H1 (cell line): Measurements from ENCODE around the gene FRMD3. TPM values are rescaled to one million over a fixed set of nuclear protein-coding genes. Genes with fewer than 3 reads are reported as not detected.

Experiments
- CTCF ChIA-PET: fragments of 300-600 bp; sonication (Branson Sonifier 250); formaldehyde crosslinking; loops from one replicate; lab custom pipeline; 2021; ENCODE audit not compliant: partially characterized antibody; lab: Charles Lee
- POLR2A ChIA-PET: fragments of 300-600 bp; sonication (Branson Sonifier 250); formaldehyde crosslinking; loops from one replicate; lab custom pipeline; 2021; ENCODE audit warnings: inconsistent platforms; ENCODE audit not compliant: partially characterized antibody; lab: Charles Lee
- DNase-seq, 2 experiments: peaks; one replicate each; pipeline versions ENCODE4 v3.0.0 to v3.0.0-alpha.2; 2010 to 2022; ENCODE audit warnings: low spot score in 2 of 2, low read depth in 1 of 2, mixed read lengths in 1 of 2
- FAIRE-seq: peaks from 2 replicates; lab custom pipeline; 2011; peaks lifted over from hg19 to GRCh38; lab: Jason Lieb, UNC
- H2AFZ ChIP-seq: 2 replicates; pipeline ENCODE4 v1.8.1; 2012; ENCODE audit warnings: low read length, inconsistent platforms
- H2AK5ac ChIP-seq: 2 replicates; pipeline ENCODE4 v1.6.1; 2013; ENCODE audit warnings: low read depth, low read length
- H2BK120ac ChIP-seq: replicated peaks from 2 replicates; pipeline ENCODE3; 2013; ENCODE audit warnings: low read depth, low read length, inconsistent platforms
- H2BK12ac ChIP-seq: 2 replicates; pipeline ENCODE4 v1.6.1; 2013; ENCODE audit warnings: low read depth, low read length
- H2BK15ac ChIP-seq: 2 replicates; pipeline ENCODE4 v1.6.1; 2013; ENCODE audit warnings: low read length
- H2BK20ac ChIP-seq: 2 replicates; pipeline ENCODE4 v1.6.1; 2013; ENCODE audit warnings: low read length
- H2BK5ac ChIP-seq: 2 replicates; pipeline ENCODE4 v1.6.1; 2013; ENCODE audit warnings: low read depth, low read length
- H3K14ac ChIP-seq: 2 replicates; pipeline ENCODE4 v1.6.1; 2013; ENCODE audit warnings: inconsistent platforms; ENCODE audit not compliant: insufficient read length
- H3K18ac ChIP-seq: 2 replicates; pipeline ENCODE4 v1.6.1; 2013; ENCODE audit warnings: low read length; ENCODE audit errors: extremely low read depth
- H3K23ac ChIP-seq: 2 replicates; pipeline ENCODE4 v1.6.1; 2013; ENCODE audit warnings: inconsistent platforms; ENCODE audit not compliant: insufficient read length
- H3K23me2 ChIP-seq: 2 replicates; pipeline ENCODE4 v1.6.1; 2013; ENCODE audit warnings: low read depth, low read length
- H3K27ac ChIP-seq: 2 replicates; pipeline ENCODE4 v1.6.1; 2011; ENCODE audit warnings: low read depth, low read length, inconsistent platforms
- H3K27me3 ChIP-seq, 4 experiments: replicated peaks in 1 of 4; 1 replicate in 1 of 4; 2 replicates in 3 of 4; pipeline versions ENCODE4 v1.6.1 to v1.8.1; 2011 to 2013; ENCODE audit warnings: low read length in 3 of 4, mild to moderate bottlenecking in 3 of 4, inconsistent platforms in 2 of 4, mixed read lengths in 2 of 4, moderate library complexity in 1 of 4; ENCODE audit not compliant: control insufficient read depth in 3 of 4, insufficient read depth in 3 of 4; ENCODE audit errors: extremely low read depth in 1 of 4
- H3K36me3 ChIP-seq, 4 experiments: 2 replicates each; pipeline versions ENCODE4 v1.6.1 to v1.8.1; 2011 to 2013; ENCODE audit warnings: mild to moderate bottlenecking in 4 of 4, low read length in 3 of 4, moderate library complexity in 2 of 4, control low read depth in 1 of 4, inconsistent platforms in 1 of 4; ENCODE audit not compliant: insufficient read depth in 4 of 4, control insufficient read depth in 2 of 4
- H3K4ac ChIP-seq: replicated peaks from 2 replicates; pipeline ENCODE3; 2013; ENCODE audit warnings: low read length, low read depth, mixed read lengths, inconsistent platforms; ENCODE audit not compliant: insufficient read length
- H3K4me1 ChIP-seq, 4 experiments: replicated peaks in 1 of 4; 1 replicate in 1 of 4; 2 replicates in 3 of 4; pipeline versions ENCODE4 v1.6.1 to v1.8.1; 2011 to 2013; ENCODE audit warnings: low read length in 3 of 4, inconsistent platforms in 2 of 4, mixed read lengths in 1 of 4; ENCODE audit not compliant: insufficient read depth in 4 of 4, control insufficient read depth in 3 of 4
- H3K4me2 ChIP-seq, 2 experiments: 2 replicates each; pipeline versions ENCODE4 v1.6.1 to v1.8.1; 2011 to 2013; ENCODE audit warnings: low read depth in 2 of 2, low read length in 2 of 2, control low read depth in 1 of 2, inconsistent platforms in 1 of 2, mild to moderate bottlenecking in 1 of 2; ENCODE audit not compliant: insufficient read depth in 1 of 2
- H3K4me3 ChIP-seq, 4 experiments: fragments of 200-600, 300-600 bp in 1 of 4; sonication (generic), shearing (Covaris generic), sonication (Bioruptor Twin) in 1 of 4; 2 replicates each; pipeline versions ENCODE4 v1.5.1 to v1.8.1; 2011 to 2016; ENCODE audit warnings: low read length in 4 of 4, low read depth in 3 of 4, control low read depth in 2 of 4, inconsistent platforms in 2 of 4, mild to moderate bottlenecking in 2 of 4, mixed read lengths in 1 of 4, moderate library complexity in 1 of 4; ENCODE audit not compliant: insufficient read depth in 2 of 4; ENCODE audit errors: extremely low read depth in 1 of 4
- H3K56ac ChIP-seq: replicated peaks from 2 replicates; pipeline ENCODE3; 2013; ENCODE audit warnings: low read depth, mild to moderate bottlenecking, mixed read lengths, low read length, inconsistent platforms; ENCODE audit not compliant: insufficient read length
- H3K79me1 ChIP-seq: 2 replicates; pipeline ENCODE4 v1.6.1; 2013; ENCODE audit warnings: low read depth, low read length, control low read depth
- H3K79me2 ChIP-seq, 2 experiments: 2 replicates each; pipeline versions ENCODE4 v1.6.1 to v1.8.1; 2012 to 2013; ENCODE audit warnings: low read length in 2 of 2, mild to moderate bottlenecking in 2 of 2, inconsistent platforms in 1 of 2; ENCODE audit not compliant: insufficient read depth in 2 of 2, control insufficient read depth in 1 of 2
- H3K9ac ChIP-seq, 4 experiments: replicated peaks in 1 of 4; 1 replicate in 1 of 4; 2 replicates in 3 of 4; pipeline versions ENCODE4 v1.6.1 to v1.8.1; 2011 to 2013; ENCODE audit warnings: low read depth in 3 of 4, low read length in 3 of 4, control low read depth in 2 of 4, mild to moderate bottlenecking in 2 of 4, moderate library complexity in 2 of 4, inconsistent platforms in 1 of 4; ENCODE audit errors: extremely low read depth in 1 of 4
- H3K9me3 ChIP-seq, 2 experiments: 2 replicates each; pipeline versions ENCODE4 v1.6.1 to v1.8.1; 2012 to 2013; ENCODE audit warnings: mild to moderate bottlenecking in 2 of 2, moderate library complexity in 2 of 2, control low read depth in 1 of 2, inconsistent platforms in 1 of 2, low read depth in 1 of 2, low read length in 1 of 2, mixed read lengths in 1 of 2; ENCODE audit not compliant: insufficient read depth in 2 of 2
- H4K20me1 ChIP-seq, 2 experiments: replicated peaks in 1 of 2; 2 replicates each; pipeline versions ENCODE3 to v1.8.1; 2011 to 2013; ENCODE audit warnings: inconsistent platforms in 2 of 2, low read length in 2 of 2, mild to moderate bottlenecking in 1 of 2; ENCODE audit not compliant: insufficient read depth in 2 of 2, control insufficient read depth in 1 of 2
- H4K5ac ChIP-seq: 2 replicates; pipeline ENCODE4 v1.6.1; 2013; ENCODE audit warnings: low read length, low read depth, mixed read lengths, inconsistent platforms; ENCODE audit not compliant: insufficient read length
- H4K8ac ChIP-seq: 2 replicates; pipeline ENCODE4 v1.8.0; 2013; ENCODE audit warnings: mild to moderate bottlenecking, moderate library complexity, low read length, inconsistent platforms; ENCODE audit not compliant: insufficient read depth; ENCODE audit errors: extremely low read depth
- H4K91ac ChIP-seq: replicated peaks from 2 replicates; pipeline ENCODE3; 2013; ENCODE audit warnings: low read length, mixed read lengths, inconsistent platforms; ENCODE audit not compliant: insufficient read length
- BRCA1 ChIP-seq: IDR thresholded peaks from 2 replicates; pipeline ENCODE4 v1.6.1; 2012; ENCODE audit warnings: low read depth, low read length, improper control_type of control experiment
- E2F6 ChIP-seq: IDR thresholded peaks from 2 replicates; pipeline ENCODE4 v1.6.1; 2012; ENCODE audit warnings: inconsistent platforms
- RXRA ChIP-seq: IDR thresholded peaks from 2 replicates; pipeline ENCODE4 v1.6.1; 2011; ENCODE audit warnings: low read depth, mild to moderate bottlenecking, low read length, moderate library complexity; ENCODE audit not compliant: insufficient read depth
- TBP ChIP-seq: IDR thresholded peaks from 2 replicates; pipeline ENCODE4 v1.6.1; 2011; ENCODE audit warnings: low read depth, low read length, improper control_type of control experiment
- WGBS, 2 experiments: shearing (Covaris generic) in 1 of 2; methylation state at CpG; one replicate each; pipeline versions ENCODE4 v1.1.6 to v1.1.7; 2013 to 2015; ENCODE audit warnings: low lambda C conversion rate in 2 of 2, mixed read lengths in 2 of 2, inconsistent platforms in 1 of 2, low coverage in 1 of 2, missing lambda C conversion rate in 1 of 2; ENCODE audit not compliant: insufficient replicate concordance in 2 of 2, insufficient coverage in 1 of 2, insufficient read length in 1 of 2; ENCODE audit errors: extremely low coverage in 1 of 2, missing lambda C conversion rate in 1 of 2; 5-methylcytosine and 5-hydroxymethylcytosine counted together
- polyA plus RNA-seq, 7 experiments: library from polyadenylated mRNA; depleted of rRNA in 3 of 7; stranded (reverse) in 5 of 7; unstranded in 2 of 7; fragments of >200 nt in 5 of 7; fragments of 200-250 nt in 2 of 7; gene quantifications; 1 replicate in 5 of 7; 2 replicates in 1 of 7; 4 replicates in 1 of 7; pipeline versions ENCODE4 v1.2.1 to v1.2.3, GENCODE V29; 2011 to 2013; ENCODE audit warnings: missing spikeins in 2 of 7, mixed read lengths in 2 of 7
- total RNA-seq: library from RNA; stranded (reverse); fragmentation: NEBNext Ultra II Directional; extraction: Animal tissue kit (Norgen Biotek cat#: 25700); gene quantifications from 2 replicates; pipeline ENCODE4 v1.2.1, GENCODE V29; 2021

FRMD3 gene
- total and polyA plus RNA-seq, 2 of the 8 experiments (the other 6 are each of a cell fraction or from before 2014, with no cell fraction given) = 0.15 to 1.4 TPM

DNA sequence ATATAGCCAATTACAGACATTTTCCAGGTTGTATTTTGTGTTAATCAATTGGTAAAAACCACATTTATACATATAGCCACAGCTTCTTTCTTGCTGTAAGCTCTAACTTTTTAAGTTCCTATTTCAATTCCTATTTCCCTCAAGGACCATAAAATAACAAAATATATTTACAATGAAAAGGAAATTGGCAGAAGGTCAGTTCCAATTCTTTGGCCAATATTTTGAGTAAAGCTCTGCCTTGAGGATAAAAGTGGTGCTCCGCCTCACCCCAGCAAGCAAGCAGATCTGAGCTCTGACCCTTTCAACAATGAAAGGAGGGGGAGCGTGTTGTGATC lies 271.9 kb downstream of the FRMD3 start:
- no peaks in the 10 kb centered on the region for H3K36me3 ChIP-seq
- no peak overlapping the region for H3K27ac ChIP-seq
- H3K23me2 ChIP-seq = no peaks in the 10 kb centered on the region
- ChIA-PET POLR2A (no interaction called here), CTCF (interaction anchor here (0.8 to 1.9 kb wide), 4 partner anchors 46 to 331 kb away, joined by 3 to 6 read pairs (median 4); no protein-coding TSS in a partner anchor)
- no peak overlapping the region for H3K14ac ChIP-seq
- H3K56ac ChIP-seq = no peak overlapping the region
- no peak overlapping the region for H3K4ac ChIP-seq
- H3K4me1 ChIP-seq = no peaks in the 10 kb centered on the region; a peak in 1 of 7 replicates
- no peak overlapping the region for H4K8ac ChIP-seq
- no peak overlapping the region for H3K4me3 ChIP-seq
- no peak for FAIRE-seq
- no peaks in the 10 kb centered on the region for H4K20me1 ChIP-seq
- H3K79me2 ChIP-seq = no peaks in the 10 kb centered on the region
- no peak overlapping the region for H4K5ac ChIP-seq
- no peak for DNase-seq
- no peak overlapping the region for H3K23ac ChIP-seq
- no peak overlapping the region for H3K18ac ChIP-seq
- no peak overlapping the region for H4K91ac ChIP-seq
- H3K9me3 ChIP-seq = no peaks in the 10 kb centered on the region
- H2BK20ac ChIP-seq = no peak overlapping the region
- H2BK120ac ChIP-seq = no peak overlapping the region
- no peak overlapping the region for H2BK12ac ChIP-seq
- no peak overlapping the region for H3K4me2 ChIP-seq
- H3K9ac ChIP-seq = no peak overlapping the region
- TF ChIP-seq RXRA (no peak), TBP (no peak), E2F6 (no peak), BRCA1 (no peak)
- TF ChIP-seq, all 59 proteins: peak for 0
- no peak overlapping the region for H2AK5ac ChIP-seq
- H2BK5ac ChIP-seq = no peak overlapping the region
- no peaks in the 10 kb centered on the region for H3K79me1 ChIP-seq
- no peak overlapping the region; the same call in 1 of the 2 replicates for H2BK15ac ChIP-seq
- H3K27me3 ChIP-seq = no peaks in the 10 kb centered on the region
- no peak overlapping the region for H2AFZ ChIP-seq
- 45% methylated on average over 2 of the region's 2 CpGs; no CpG with 5 or more reads in 1 of the 2 experiments for WGBS, 2 experiments
